SKM-1 treated with dmso at 0.1 percent for 144 hours (cell line): ENCODE measurements around the gene TMEM255A.
"Not testable (repeated sequence)": the region's sequence is repeated elsewhere in the genome, so short reads cannot be mapped to it uniquely, and the experiment has no call there.

Experiments
- DNase-seq: peaks from one replicate; lab custom pipeline; 2025; ENCODE audit not compliant: unreplicated experiment; lab: John Stamatoyannopoulos, UW

TMEM255A gene

DNA sequence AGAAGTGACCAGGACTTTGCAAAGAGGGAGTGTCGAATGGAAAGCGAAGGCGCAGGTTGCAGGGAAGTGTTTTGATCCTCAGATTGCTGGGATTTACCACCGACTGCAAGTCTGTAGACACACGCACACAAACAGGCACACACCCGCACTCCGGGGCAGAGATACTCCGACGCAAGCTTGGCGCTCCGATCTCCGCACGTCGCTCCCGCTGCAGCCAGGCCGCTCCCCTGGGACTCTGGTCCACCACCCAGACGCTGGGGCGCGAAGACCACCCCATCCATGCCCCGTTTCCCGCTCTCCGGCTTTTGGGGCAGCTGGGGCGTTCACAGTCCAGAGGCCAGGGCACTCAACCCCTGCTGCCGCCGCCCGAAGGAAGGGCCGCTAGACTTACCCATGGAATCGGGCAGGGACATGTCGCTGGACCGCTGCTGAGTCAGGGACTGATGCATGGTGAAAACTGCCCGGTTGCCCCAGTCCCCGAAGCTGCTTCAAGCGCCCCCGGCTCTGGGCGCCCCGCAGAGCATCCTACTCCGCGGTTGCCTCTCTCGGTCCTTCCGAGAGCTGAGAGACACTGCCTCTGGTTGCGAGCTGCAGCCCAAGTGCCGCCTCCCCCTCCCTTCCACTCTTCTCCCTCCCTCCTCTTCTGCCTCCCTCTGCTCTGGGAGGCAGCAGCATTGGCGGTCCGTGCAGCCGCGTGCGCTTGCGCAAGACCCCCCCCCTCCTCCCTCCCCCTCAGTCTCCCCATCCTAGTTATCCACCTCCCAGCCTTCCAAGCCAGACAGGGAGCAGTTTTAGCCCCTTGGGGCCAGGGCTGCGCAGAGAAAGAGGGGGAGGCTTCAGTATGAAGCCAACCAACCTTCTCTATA, at the start of gene TMEM255A:
Gene TMEM255A (minus strand): TSS at position 601 of the 866 bp plus-strand sequence. CDS start 152 bp downstream, at position 449.
- DNase-seq: no peak

DNA sequence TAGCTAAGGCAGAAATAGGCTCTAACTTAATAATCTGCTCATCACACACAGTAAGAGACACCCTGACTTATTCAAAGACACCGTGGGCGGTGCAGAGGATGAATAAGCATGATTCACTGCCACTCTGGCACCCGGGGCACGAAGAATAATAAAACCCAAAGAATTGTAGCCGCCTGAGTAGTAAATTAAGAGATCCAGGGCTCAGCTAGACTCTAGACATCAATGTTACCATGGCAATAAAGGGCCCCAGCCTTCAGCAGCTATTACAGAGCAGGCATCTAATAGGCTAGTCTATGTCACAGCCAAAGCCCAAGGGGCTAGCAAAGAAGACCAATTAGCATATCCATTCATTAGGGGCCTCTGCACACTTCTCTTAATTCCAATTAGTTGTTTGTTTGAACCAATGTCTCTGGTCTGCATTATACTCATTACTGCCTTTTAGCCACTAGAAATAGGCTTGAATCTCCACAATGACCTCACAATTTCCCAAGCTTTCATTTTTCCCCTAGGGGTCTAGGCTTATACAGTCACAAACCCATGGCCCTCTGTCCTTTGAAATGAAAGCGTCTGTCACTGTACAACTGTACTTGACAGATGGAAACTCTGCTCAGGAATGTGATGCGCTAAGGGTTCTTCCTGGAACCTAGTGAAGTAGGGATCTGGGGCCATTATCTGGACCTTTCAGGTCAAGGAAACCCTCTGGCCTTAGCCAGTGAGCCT, 47.6 kb upstream of the TMEM255A start:
- no peak for DNase-seq

DNA sequence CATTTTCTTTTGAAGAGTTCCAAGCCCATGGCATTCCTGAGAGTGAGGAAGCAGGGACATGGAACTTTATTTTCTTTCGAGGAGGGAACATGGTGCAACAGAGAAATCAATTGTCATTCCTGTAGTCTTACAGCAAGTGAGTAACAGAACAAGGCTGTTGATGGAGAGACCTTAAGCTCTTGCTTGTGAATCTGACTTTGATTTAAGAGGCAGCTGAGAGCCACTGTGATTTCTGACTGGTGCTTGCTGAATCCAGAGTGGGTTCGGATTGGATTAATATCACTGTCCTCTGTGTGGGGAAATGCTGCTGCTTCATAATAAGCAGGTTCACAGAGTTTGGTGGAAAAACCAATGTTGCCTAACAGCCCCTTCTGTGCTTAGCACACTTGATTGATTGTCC, 45.9 kb upstream of the TMEM255A start:
- DNase-seq: no peak

DNA sequence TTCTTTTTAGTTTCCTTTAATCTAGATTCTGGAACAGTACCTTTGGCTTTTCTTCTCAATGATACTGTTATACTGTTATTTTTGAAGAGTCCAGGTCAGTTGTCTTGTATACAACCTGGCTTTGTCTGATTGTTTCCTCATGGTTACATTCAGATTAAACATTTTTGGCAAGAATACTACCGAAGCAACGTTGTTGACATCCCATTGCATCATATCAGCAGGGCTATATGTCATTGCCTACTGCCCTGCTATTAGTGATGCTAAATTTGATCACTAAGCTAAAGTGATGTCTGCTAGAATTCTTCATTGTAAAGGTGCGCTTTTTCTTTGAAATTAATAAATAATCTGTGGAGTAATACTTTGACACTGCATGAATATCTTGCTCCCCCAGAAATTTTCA, 44.8 kb upstream of the TMEM255A start:
- no peak for DNase-seq

DNA sequence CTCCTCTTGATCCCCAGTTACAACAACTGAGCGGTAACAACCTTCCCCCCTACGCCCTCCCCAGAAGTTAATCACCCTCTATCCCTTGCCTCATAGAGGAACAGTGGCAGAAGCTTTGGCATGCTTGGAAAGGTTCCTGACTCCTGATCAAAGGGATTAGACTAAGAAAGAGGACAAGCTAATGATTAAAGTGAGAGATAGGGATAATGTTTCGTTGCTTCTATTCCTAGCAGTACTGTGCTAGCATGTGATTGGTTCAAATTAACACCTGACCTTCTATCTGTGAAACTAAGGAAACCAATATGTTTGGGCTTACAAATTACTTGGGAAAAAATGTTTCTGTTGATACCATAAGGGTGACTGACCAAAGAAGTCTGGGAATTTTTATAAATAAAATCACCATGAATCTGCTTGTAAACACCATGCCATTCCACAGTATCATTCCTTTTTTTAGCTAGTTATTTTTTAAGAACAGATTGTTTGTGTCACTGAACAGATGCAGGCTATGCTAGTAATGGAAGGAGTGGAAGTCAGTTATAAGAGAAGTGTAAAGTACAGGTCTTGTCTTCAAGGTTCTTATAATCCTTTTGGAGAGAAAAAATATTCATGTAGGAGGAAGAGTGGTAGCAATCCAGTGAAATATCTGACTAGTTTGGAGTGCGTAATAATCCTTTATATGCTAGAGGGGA, 39.3 kb upstream of the TMEM255A start:
- DNase-seq: no peak

DNA sequence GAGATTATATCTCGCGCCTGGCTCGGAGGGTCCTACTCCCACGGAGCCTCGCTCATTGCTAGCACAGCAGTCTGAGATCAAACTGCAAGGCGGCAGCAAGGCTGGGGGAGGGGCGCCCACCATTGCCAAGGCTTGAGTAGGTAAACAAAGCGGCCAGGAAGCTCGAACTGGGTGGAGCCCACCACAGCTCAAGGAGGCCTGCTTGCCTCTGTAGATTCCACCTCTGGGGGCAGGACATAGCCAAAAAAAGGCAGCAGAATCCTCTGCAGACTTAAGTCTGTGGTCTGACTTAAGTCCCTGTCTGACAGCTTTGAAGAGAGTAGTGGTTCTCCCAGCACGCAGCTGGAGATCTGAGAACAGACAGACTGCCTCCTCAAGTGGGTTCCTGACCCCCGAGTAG, 33.3 kb upstream of the TMEM255A start:
- not testable (repeated sequence) for DNase-seq

DNA sequence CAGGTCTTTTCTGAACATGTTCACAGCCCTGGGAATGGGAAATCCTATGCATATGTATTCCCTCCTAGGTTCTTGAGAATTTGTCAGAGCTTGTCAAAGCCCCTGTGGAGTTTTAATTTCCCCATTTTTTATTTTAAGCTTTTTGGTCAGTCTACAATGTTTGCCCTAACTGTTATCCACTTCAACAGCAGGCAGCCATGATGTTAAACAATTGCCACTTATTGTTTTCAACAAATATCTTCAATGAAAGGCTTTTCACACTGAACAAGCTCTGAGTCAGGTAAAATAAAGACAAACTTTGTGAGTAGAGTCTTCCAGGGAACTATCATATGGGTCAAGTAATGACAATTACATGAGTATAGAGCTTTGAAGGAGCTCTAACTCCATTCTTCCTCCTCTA, 25.6 kb upstream of the TMEM255A start:
- no peak for DNase-seq

DNA sequence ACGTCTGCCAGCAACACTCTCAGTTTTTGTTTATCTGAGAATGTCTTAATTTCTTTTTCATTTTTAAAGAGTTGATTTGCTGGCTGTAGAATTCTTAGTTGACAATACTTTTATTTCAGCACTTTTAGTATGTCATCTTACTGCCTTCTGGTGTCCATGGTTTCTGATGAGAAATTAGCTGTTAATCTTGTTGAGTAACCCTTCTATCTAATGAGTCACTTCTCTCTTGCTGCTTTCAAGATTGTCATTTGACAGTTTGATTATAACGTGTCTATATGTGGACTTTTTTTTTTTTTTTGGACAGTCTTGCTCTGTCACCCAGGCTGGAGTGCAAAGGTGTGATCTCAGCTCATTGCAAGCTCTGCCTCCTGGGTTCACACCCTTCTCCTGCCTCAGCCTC, 24.0 kb upstream of the TMEM255A start:
- DNase-seq: no peak

DNA sequence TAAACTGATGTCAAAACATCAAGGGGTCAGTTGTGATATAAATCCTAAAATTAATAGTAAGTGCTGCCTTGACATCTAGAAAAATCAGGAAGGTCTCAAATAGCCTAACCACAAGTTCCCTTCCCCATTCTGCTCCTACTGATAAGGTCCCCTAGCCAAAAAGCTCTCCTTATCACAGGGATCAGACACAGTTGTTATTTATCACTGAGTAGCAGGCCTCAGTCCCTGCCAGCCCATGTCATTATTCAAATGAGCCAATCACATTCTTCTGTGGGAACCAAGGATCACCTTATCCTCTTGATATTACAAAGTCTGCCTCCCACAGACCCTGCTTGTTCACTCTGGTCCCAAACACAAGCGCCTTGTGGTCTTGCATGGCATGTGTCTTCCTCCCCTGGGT, 23.3 kb upstream of the TMEM255A start:
- no peak for DNase-seq

DNA sequence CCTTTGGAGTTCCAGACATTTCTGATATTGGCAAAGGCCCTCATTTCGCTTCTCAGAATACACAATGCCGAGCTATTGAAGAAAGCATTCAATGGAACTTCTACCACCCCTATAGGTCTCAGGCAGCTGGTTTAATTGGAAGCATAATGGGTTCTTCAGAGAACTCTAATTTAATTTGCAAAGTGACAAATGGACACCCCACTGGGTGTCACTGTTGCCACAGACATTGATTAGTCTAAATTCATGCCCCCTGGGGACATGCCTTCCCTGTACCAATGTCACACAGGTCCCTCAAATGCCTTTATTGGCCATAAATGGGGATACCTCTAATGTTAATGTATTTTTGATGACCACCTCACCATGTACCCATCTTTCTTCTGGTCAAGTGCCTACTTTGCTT, 22.9 kb upstream of the TMEM255A start:
- DNase-seq: no peak

DNA sequence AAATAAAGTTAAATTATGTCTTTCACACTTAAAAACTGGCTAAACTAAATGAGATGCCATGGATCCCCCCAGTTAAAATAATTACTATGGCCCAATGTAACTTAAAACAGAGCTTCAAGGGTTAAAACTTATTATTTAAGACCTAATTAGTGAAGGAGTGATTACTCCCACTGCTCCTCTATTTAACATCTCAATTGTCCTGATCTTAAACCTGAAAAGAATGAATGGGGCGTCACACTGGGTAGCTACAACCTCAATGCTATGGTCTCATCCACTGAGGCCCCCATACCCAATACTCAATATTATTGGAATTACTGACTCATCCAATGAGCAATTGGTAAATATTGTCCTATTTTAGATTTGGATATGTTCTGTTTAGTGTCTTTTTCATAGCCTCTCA, 21.1 kb upstream of the TMEM255A start:
- DNase-seq: no peak

DNA sequence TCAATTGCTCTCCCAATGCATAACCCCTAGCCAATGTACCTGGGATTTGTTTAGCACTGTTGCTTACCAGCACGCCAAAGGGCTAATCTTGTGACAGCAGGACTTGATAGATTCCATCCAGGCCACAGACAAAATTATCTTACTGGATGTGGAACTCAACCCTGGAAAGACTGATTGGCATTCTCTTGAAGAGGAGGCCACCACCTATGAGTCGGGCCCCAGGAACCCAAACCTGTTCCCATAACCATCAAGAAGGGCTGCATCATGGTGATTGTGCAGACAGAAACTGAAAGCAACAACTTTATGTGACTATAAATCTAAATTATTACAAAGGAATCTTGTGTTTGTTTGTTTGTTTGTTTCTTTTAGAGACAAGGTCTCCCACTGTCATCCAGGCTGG, 19.9 kb upstream of the TMEM255A start:
- DNase-seq: no peak

DNA sequence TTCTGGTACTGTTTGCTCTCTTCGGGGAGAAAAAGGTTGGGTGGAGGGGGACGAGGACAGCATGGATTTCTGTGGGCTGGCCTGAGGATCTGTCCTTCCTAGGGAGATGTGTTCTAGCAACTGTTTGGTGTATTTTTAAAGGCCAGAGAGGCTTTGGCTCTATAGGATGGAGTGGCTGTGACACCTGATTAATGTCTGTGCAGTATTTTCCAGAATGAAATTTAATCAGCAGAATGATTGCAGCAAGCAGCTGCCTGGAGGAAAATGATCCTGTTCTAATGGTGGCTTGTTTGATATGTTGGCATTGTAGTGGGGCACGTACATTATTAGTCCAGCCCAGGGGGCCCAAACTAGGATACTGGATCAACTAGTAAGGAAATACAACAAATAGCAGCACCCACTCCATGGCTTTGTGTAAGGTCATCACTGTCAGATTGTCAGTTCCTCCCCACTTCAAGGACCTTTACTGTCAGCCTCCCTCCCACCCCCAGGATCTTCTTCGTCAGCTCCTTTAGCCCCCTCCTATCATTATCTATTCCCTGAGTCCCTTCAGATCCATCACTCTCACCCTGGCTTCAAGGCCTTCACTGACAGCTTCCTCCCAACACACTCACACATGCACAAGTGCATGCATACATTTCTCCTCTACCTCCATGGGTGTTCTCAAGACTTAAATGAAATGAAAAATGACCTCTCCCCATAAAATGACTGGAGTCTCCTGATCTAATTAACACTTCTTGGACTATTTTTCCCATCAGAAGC, 10.4 kb upstream of the TMEM255A start:
- no peak for DNase-seq

DNA sequence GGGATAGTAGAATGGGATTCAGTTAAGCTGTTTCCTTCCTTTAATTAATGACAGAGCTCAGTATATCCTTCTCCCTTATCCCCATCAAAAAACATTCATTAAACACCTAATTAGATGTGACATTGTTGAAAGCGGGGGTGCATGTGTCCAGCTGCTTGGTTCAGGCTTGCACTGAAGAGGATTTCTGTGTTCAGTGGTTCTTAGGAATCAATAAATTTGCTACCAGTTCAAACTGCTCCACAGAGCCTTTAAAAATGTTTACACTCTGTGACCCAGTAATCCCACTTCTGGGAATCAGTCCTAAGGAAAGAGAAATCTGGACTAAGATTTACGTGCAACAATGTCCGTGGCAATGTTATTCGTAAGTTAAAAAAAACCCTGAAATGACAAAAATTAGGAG, 7.2 kb upstream of the TMEM255A start:
- DNase-seq: no peak

DNA sequence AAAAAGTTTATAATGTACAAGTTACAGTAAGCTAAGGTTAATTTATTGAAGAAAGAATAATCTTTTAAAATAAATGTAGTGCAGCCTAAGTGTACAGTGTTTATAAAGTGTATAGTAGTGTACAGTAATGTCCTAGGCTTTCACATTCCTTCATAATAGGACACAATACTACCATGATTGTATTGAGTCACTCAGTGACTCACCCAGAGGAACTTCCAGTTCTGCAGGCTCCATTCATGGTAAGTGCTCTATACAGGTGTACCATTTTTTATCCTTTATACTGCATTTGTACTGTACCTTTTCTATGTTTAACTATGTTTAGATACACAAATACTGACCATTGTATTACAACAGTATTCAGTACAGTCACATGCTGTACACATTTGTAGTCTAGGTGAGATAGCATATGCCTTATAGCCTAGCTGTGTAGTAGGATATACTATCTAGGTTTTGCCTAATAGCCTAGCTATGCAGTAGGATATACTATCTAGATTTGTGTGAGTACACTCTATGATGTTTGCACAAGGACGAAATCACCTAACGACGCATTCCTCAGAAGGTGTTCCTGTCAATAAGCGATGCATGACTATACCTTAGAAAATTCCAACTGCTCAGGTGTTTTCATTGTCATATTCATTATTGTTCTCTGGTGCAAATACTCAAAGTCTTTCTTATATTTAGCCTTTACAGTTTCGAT, 5.5 kb upstream of the TMEM255A start:
- no peak for DNase-seq

DNA sequence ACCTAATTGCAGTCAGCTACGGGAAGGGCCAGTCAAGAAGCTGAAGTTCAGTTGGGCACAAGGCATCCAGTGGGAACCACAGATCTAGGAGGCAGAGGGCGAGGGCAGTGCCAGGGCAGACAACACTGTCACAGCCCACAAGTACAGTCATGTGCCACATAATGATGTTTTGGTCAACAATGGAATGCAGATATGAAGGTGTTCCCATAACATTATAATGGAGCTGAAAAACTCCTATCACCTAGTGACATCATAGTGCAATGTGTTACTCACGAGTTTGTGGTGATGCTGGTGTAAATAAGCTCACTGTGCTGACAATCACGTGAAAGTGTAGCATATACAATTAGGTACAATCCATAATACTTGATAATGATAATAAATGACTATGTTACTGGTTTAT, 4.5 kb upstream of the TMEM255A start:
- DNase-seq: no peak

DNA sequence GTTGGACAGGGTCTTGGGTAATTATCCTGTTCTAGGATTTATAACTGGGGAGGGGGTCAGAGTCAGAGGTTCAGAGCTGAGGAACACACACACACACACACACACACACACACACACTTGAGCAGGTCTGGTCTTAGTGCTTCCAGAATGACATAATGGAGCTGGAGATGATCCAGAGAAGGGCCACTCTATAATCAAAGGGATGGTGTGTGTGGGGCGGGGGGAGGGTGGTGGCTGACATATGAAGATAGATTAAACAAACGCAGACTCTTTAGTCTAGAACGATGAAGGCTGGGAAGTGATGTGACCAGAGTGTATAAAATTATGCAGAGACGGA, 434 bp upstream of the TMEM255A start:
- no peak for DNase-seq

DNA sequence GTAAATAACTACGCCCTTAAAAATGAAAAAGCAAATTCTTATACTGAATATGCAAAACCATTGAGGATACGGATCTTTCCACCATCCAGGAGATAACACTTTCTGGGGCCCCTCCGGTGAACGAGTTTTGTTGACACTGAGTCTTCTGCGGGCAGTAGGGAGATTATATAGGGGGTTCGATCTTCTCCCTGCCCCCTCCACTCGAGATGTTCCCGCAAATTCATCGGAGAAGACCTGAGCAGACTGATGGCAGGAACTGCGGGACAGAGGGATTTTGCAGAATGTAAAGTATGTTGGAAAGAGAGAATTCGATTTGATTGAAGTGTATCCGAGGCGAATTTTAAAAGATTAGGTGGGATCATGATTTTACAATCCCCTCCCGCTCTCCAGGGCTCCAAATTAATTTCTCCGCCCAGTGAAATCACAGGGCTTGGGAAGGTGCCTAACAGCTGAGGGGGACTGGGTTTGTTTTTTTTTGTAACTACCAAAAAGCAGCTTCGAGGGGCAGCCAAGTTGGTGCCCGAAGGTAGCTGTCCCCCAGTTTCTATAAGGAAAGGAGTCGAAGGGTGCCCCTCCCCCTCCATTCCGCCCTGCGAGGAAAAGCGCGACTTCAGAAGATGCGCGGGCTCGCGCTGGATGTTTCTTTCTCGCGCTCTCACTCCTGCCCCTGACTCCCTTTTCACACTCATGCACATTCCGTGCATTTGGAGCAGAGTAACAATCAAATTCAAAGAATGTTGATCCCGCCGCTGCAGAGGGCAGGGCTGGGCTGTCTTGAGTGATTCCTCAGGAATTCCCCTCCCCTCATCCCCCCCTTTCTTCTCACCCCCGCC, 1.2 kb downstream of the TMEM255A start:
- DNase-seq: no peak

DNA sequence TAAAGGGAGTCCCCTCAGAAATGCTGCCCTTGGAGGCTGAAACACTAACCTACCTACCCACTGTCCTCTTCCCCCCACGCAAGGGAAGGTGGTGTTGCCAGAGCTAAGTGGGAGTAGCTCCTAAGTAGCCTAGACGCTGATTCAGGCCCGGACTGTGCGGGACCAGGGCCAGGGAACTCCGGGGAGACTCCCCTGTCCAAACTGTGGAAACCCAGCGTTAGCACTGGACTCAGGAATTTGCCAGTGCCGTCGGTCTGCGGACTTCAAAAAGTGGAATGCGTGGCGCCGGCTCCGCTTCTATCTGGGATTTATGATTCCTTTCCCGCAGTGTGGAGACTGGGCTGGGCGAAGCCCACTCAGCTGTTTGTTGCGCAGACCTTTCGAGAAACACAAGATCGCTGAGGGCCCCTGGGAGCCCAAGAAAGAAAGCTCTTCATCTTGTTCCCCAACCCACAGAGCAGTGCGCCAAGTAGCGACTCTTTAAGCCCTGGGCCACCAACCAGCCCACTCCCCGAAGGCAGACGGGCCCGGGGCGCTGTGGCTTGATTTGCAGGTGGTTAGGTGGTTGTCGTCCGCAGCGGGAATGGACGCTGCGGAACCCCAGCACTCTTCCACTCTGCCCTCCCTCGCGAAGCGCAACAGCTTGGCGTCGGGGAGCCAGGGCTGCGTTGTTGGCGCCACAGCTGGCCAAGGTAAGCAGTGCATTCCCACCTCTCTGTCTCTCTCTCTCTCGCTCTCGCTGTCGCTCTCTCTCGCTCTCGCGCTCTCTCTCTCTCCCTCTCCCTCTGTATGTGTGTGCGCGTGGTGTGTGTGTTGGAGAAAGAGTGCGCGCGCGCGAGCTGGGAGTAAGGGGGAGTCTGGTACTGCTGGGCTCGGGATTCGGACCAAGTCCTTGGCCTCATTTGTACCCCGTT, 2.0 kb downstream of the TMEM255A start:
- DNase-seq: no peak
